ENCODE data around the gene THBS4.

The THBS4 gene

GRCh38 chr5:80048084-80048780 lies 13.1 kb downstream of the THBS4 start:
- no peak for DNase-seq

- no peak for DNase-seq
Measured at GRCh38 chr5:80052464-80052863, 17.3 kb downstream of the THBS4 start.

GRCh38 chr5:80054682-80055081 lies 19.5 kb downstream of the THBS4 start:
- DNase-seq: no peak

- no peak for DNase-seq
Measured at GRCh38 chr5:80055491-80056170, 20.5 kb downstream of the THBS4 start.

GRCh38 chr5:80057099-80057498 lies 22.0 kb downstream of the THBS4 start:
- no peak for DNase-seq

- no peak for DNase-seq
Measured at GRCh38 chr5:80057921-80058320, 22.8 kb downstream of the THBS4 start.

GRCh38 chr5:80059354-80059980 lies 24.3 kb downstream of the THBS4 start:
- no peak for DNase-seq

- no peak for DNase-seq
Measured at GRCh38 chr5:80060966-80061365, 25.8 kb downstream of the THBS4 start.

GRCh38 chr5:80061547-80061946 lies 26.4 kb downstream of the THBS4 start:
- no peak for DNase-seq

GRCh38 chr5:80064124-80064523 lies 29.0 kb downstream of the THBS4 start:
- DNase-seq: no peak

- DNase-seq: no peak
Measured at GRCh38 chr5:80067016-80067415, 31.9 kb downstream of the THBS4 start.

- DNase-seq: no peak
Measured at GRCh38 chr5:80067531-80068245, 32.5 kb downstream of the THBS4 start.

- DNase-seq: no peak
Measured at GRCh38 chr5:80068246-80068636, 33.1 kb downstream of the THBS4 start.

GRCh38 chr5:80068775-80069174 lies 33.6 kb downstream of the THBS4 start:
- DNase-seq: no peak

GRCh38 chr5:80069251-80069800 lies 34.2 kb downstream of the THBS4 start:
- DNase-seq: no peak

GRCh38 chr5:80069918-80070318 lies 34.8 kb downstream of the THBS4 start:
- DNase-seq: no peak

GRCh38 chr5:80070338-80071056 lies 35.3 kb downstream of the THBS4 start:
- DNase-seq: no peak

- no peak for DNase-seq
Measured at GRCh38 chr5:80071510-80072021, 36.4 kb downstream of the THBS4 start.

- no peak for DNase-seq
Measured at GRCh38 chr5:80072103-80073073, 37.2 kb downstream of the THBS4 start.

GRCh38 chr5:80076131-80077050 lies 41.2 kb downstream of the THBS4 start:
- no peak for DNase-seq

Data from CD4-positive, alpha-beta T cell treated with Interleukin-17A for 1 hour (primary cell).